Esophagus muscularis mucosa (tissue), 4 donors: ENCODE data around the gene ALDH3B1. TPM values are rescaled to one million over a fixed set of nuclear protein-coding genes. Genes with fewer than 3 reads are reported as not detected.

Experiments used
- DNase-seq: peaks from one replicate; pipeline ENCODE4 v3.0.0-alpha.2; 2017; ENCODE audit errors: extremely low spot score
- H3K27ac ChIP-seq, 4 donors: fragments of 200-600 bp; sonication (generic); replicated peaks in 1 of 4; 1 replicate in 3 of 4; 2 replicates in 1 of 4; pipeline ENCODE4 v1.5.1; 2016 to 2019; ENCODE audit warnings: mild to moderate bottlenecking in 1 of 4
- H3K27me3 ChIP-seq, 4 donors: fragments of 200-600 bp; sonication (generic); one replicate each; pipeline versions ENCODE4 v1.5.1 to v1.6.0; 2016 to 2019
- H3K36me3 ChIP-seq, 4 donors: fragments of 200-600 bp; sonication (generic); one replicate each; pipeline ENCODE4 v1.5.1; 2016 to 2019
- H3K4me1 ChIP-seq, 4 donors: fragments of 200-600 bp; sonication (generic); one replicate each; pipeline ENCODE4 v1.5.1; 2016 to 2019
- H3K4me3 ChIP-seq, 4 donors: fragments of 200-600 bp; sonication (generic); 1 replicate in 2 of 4; 2 replicates in 2 of 4; pipeline ENCODE4 v1.5.1; 2016 to 2019; ENCODE audit warnings: mild to moderate bottlenecking in 4 of 4, moderate library complexity in 1 of 4
- H3K9me3 ChIP-seq, 4 donors: fragments of 200-600 bp; sonication (generic); 1 replicate in 3 of 4; 2 replicates in 1 of 4; pipeline ENCODE4 v1.5.1; 2016 to 2019
- EP300 ChIP-seq: sonication (generic); formaldehyde crosslinking; IDR thresholded peaks from one replicate; pipeline ENCODE4 v1.6.1; 2017; ENCODE audit warnings: antibody characterized with exemption
- POLR2A ChIP-seq: fragments of 450-650 bp; IDR thresholded peaks from one replicate; pipeline ENCODE4 v1.6.1; 2017; ENCODE audit warnings: antibody characterized with exemption, moderate library complexity, mild to moderate bottlenecking, low read depth
- POLR2AphosphoS5 ChIP-seq, 2 donors: sonication (generic); formaldehyde crosslinking; IDR thresholded peaks; one replicate each; pipeline ENCODE4 v1.6.1; 2017; ENCODE audit warnings: antibody characterized with exemption in 2 of 2
- WGBS: methylation state at CpG from one replicate; pipeline ENCODE4 v1.1.5; 2018; 5-methylcytosine and 5-hydroxymethylcytosine counted together
- intact Hi-C: fragments of 100-400 bp; cut with DNase I; formaldehyde crosslinking; loops from one replicate; pipeline ENCODE4 v1.15.1; 2023
- total RNA-seq, 4 donors: library from RNA; depleted of rRNA; stranded (reverse); fragments of >200 nt; gene quantifications; one replicate each; pipeline versions ENCODE4 v1.1.0 to v1.2.1, GENCODE V29; 2016
- TF ChIP-seq, protein P1 (sequence below), 3 experiments: fragments of 200-600 bp in 2 of 3; fragments of 450-650 bp in 1 of 3; sonication (generic) in 2 of 3; IDR thresholded peaks; one replicate each; pipeline ENCODE4 v1.5.1; 2017 to 2019; ENCODE audit warnings: antibody characterized with exemption in 3 of 3, mild to moderate bottlenecking in 2 of 3, moderate library complexity in 1 of 3

ALDH3B1 gene
- total RNA-seq, 4 donors from 2014 or later, result 10.6 to 17.2 (median 12.6) TPM

DNA sequence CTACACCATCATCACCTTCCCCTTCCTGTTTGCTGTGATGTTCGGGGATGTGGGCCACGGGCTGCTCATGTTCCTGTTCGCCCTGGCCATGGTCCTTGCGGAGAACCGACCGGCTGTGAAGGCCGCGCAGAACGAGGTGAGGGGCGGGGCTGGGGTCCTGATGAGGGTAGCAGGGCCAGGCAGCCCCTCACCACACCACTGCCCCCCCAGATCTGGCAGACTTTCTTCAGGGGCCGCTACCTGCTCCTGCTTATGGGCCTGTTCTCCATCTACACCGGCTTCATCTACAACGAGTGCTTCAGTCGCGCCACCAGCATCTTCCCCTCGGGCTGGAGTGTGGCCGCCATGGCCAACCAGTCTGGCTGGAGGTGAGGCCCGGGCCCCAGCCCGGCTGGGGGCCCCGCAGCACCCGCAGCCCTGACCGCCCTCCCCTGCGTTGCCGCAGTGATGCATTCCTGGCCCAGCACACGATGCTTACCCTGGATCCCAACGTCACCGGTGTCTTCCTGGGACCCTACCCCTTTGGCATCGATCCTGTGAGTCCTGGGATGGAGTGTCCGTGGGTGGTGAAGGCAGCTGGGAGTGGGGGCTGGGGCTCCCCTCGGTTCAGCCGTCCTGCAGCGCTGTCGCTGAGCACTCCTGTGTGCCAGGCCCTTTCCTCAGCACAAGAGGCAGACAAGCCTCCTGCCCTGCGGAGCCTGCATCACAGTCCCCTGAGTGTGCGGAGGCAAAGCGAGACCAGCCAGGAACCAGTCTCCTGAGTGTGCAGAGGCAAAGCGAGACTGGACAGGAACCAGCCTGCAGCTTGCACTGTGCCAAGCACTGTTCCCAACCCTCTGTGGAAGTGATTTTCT lies 37.5 kb downstream of the ALDH3B1 start:
- peaks cover 0 to 23% (median 20%) of the 10 kb centered on the region in 4 donors for H3K4me1 ChIP-seq
- TF ChIP-seq, protein P1, sequence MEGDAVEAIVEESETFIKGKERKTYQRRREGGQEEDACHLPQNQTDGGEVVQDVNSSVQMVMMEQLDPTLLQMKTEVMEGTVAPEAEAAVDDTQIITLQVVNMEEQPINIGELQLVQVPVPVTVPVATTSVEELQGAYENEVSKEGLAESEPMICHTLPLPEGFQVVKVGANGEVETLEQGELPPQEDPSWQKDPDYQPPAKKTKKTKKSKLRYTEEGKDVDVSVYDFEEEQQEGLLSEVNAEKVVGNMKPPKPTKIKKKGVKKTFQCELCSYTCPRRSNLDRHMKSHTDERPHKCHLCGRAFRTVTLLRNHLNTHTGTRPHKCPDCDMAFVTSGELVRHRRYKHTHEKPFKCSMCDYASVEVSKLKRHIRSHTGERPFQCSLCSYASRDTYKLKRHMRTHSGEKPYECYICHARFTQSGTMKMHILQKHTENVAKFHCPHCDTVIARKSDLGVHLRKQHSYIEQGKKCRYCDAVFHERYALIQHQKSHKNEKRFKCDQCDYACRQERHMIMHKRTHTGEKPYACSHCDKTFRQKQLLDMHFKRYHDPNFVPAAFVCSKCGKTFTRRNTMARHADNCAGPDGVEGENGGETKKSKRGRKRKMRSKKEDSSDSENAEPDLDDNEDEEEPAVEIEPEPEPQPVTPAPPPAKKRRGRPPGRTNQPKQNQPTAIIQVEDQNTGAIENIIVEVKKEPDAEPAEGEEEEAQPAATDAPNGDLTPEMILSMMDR (IDR thresholded peaks at IDR 0.05), result no peak
- no peak for TF ChIP-seq EP300
- no peak for TF ChIP-seq POLR2A
- TF ChIP-seq POLR2AphosphoS5 (IDR thresholded peaks at IDR 0.05), result no peak
- no peak overlapping the region for H3K27ac ChIP-seq
- H3K36me3 ChIP-seq, result peaks cover 59 to 97% (median 87%) of the 10 kb centered on the region in 4 donors
- no peak overlapping the region for H3K4me3 ChIP-seq
- H3K9me3 ChIP-seq, result no peaks in the 10 kb centered on the region
- DNase-seq, result no peak
- intact Hi-C loops, result no loop called here
- WGBS, result 90% methylated on average over 28 of the region's 37 CpGs
- H3K27me3 ChIP-seq, result no peaks in the 10 kb centered on the region

DNA sequence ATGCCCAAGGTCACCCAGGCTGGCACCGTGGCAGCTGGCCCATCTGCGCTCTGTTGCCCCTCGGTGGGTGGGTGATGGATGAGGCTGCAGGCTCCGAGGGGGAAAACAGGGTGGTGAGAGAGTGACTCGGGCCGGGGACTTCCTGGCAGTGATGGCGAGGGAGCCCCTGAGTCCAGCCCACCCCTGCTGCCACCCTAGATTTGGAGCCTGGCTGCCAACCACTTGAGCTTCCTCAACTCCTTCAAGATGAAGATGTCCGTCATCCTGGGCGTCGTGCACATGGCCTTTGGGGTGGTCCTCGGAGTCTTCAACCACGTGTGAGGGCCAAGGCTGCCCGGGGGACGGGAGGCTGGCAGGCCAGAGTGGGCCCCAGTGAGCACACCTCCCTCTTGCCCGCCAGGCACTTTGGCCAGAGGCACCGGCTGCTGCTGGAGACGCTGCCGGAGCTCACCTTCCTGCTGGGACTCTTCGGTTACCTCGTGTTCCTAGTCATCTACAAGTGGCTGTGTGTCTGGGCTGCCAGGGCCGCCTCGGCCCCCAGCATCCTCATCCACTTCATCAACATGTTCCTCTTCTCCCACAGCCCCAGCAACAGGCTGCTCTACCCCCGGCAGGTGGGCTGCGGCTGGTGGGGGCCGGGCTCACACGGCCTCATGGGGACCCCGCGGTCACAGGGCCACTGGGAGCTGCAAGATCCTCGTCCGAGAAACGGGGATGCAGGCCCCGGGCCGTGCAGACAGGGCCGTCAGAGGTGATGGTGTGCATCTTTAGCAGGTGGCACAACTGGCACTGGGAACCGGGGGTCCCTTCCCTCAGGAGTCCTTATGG lies 38.8 kb downstream of the ALDH3B1 start:
- Histone ChIP-seq H3K27ac (no peak overlapping the region), H3K36me3 (peaks cover 49 to 97% (median 83%) of the 10 kb centered on the region in 4 donors), H3K9me3 (no peaks in the 10 kb centered on the region), H3K27me3 (no peaks in the 10 kb centered on the region), H3K4me3 (no peak overlapping the region), H3K4me1 (peaks cover 0 to 11% (median 9%) of the 10 kb centered on the region in 4 donors)
- TF ChIP-seq, protein P1 (IDR thresholded peaks at IDR 0.05), result no peak
- TF ChIP-seq EP300, result no peak
- TF ChIP-seq POLR2AphosphoS5 (IDR thresholded peaks at IDR 0.05), result no peak
- no peak for TF ChIP-seq POLR2A
- 89% methylated on average over 25 of the region's 35 CpGs for WGBS
- no peak for DNase-seq
- intact Hi-C loops, result no loop called here

DNA sequence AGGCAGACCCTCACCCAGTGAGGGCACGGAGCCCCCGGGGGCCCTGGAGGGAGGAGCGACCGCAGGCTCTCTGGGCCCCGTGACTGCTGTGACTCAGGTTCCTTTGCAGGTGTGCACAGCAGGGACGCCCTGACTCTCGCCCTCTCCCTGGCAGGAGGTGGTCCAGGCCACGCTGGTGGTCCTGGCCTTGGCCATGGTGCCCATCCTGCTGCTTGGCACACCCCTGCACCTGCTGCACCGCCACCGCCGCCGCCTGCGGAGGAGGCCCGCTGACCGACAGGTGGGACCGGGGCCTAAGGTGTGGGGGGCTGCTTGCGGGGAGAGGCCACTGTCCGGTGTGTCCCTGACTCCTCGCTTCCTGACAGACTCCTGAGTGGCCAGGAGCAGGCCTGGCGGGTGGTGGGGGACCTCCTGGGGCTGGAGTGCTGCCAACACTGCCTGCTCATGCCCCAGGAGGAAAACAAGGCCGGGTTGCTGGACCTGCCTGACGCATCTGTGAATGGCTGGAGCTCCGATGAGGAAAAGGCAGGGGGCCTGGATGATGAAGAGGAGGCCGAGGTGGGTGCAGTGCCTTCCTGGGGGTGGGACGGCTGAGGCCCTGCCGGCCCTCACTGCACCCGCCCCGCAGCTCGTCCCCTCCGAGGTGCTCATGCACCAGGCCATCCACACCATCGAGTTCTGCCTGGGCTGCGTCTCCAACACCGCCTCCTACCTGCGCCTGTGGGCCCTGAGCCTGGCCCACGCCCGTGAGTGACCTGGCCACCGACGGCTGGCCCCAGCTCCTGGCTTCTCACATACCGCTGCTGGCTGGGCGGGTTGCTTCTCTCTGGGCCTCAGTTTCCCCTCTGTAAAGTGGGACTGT lies 39.6 kb downstream of the ALDH3B1 start:
- Histone ChIP-seq H3K36me3 (peaks cover 42 to 94% (median 75%) of the 10 kb centered on the region in 4 donors), H3K4me3 (no peak overlapping the region), H3K27me3 (no peaks in the 10 kb centered on the region), H3K4me1 (peaks cover 0 to 10% (median 7%) of the 10 kb centered on the region in 4 donors), H3K9me3 (no peaks in the 10 kb centered on the region), H3K27ac (no peak overlapping the region)
- intact Hi-C loops, result no loop called here
- no peak for DNase-seq
- no peak for TF ChIP-seq POLR2A
- no peak for TF ChIP-seq EP300
- TF ChIP-seq, protein P1 (IDR thresholded peaks at IDR 0.05), result no peak
- TF ChIP-seq POLR2AphosphoS5 (IDR thresholded peaks at IDR 0.05), result no peak
- 91% methylated on average over 21 of the region's 40 CpGs for WGBS

DNA sequence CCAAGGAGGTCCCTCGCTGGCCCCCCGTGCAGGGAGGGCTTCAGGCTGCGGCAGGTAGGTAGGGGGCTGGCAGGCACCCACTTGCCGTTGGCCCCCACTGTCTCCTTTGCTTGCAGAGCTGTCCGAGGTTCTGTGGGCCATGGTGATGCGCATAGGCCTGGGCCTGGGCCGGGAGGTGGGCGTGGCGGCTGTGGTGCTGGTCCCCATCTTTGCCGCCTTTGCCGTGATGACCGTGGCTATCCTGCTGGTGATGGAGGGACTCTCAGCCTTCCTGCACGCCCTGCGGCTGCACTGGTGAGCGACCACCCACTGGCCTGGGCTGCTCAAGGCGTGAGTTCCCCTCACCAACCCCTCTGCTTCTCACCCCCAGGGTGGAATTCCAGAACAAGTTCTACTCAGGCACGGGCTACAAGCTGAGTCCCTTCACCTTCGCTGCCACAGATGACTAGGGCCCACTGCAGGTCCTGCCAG lies 40.3 kb downstream of the ALDH3B1 start:
- Histone ChIP-seq H3K27me3 (no peaks in the 10 kb centered on the region), H3K27ac (no peak overlapping the region), H3K4me3 (no peak overlapping the region), H3K4me1 (peaks cover 0 to 10% (median 7%) of the 10 kb centered on the region in 4 donors), H3K9me3 (no peaks in the 10 kb centered on the region), H3K36me3 (peaks cover 38 to 91% (median 69%) of the 10 kb centered on the region in 4 donors)
- no peak for DNase-seq
- WGBS, result 93% methylated on average over 9 of the region's 18 CpGs
- intact Hi-C loops, result no loop called here
- TF ChIP-seq EP300, result no peak
- TF ChIP-seq, protein P1 (IDR thresholded peaks at IDR 0.05), result no peak
- TF ChIP-seq POLR2AphosphoS5 (IDR thresholded peaks at IDR 0.05), result no peak
- no peak for TF ChIP-seq POLR2A
